Pancreas (tissue), 10 donors: ENCODE measurements around the gene ARHGEF9. TPM values are rescaled to one million over a fixed set of nuclear protein-coding genes. Genes with fewer than 3 reads are reported as not detected.

Experiments used
- ATAC-seq, 4 donors: fragments of 200-7000 bp; cut with Tn5 transposase; one replicate each; pipeline versions ENCODE4 v1.8.0 to v1.9.1; 2020; ENCODE audit warnings: mild to moderate bottlenecking in 4 of 4, moderate library complexity in 4 of 4
- DNase-seq, 6 donors: peaks; one replicate each; pipeline ENCODE4 v3.0.0-alpha.2; 2020
- FAIRE-seq: peaks from 2 replicates; lab custom pipeline; 2012; peaks lifted over from hg19 to GRCh38; lab: Jason Lieb, UNC
- H3K27ac ChIP-seq, 4 donors: fragments of 200-600 bp; sonication (generic); 1 replicate in 3 of 4; 2 replicates in 1 of 4; pipeline versions ENCODE4 v1.5.0 to v1.8.0; 2020
- H3K27me3 ChIP-seq, 4 donors: fragments of 200-600 bp; one replicate each; pipeline ENCODE4 v1.8.0; 2021
- H3K36me3 ChIP-seq, 3 donors: fragments of 200-600 bp; sonication (generic) in 1 of 3; one replicate each; pipeline versions ENCODE4 v1.5.0 to v1.8.0; 2020 to 2021
- H3K4me1 ChIP-seq, 3 donors: fragments of 200-600 bp; one replicate each; pipeline ENCODE4 v1.8.0; 2021
- H3K4me3 ChIP-seq, 4 donors: fragments of 200-600 bp; sonication (generic) in 2 of 4; one replicate each; pipeline versions ENCODE4 v1.5.0 to v1.8.0; 2020 to 2021
- H3K9me3 ChIP-seq, 4 donors: fragments of 200-600 bp; one replicate each; pipeline ENCODE4 v1.8.0; 2021
- WGBS, 2 donors: extraction: QIAGEN DNeasy Blood & Tissue Kit; methylation state at CpG; one replicate each; pipeline ENCODE4 v1.1.7; 2013; 5-methylcytosine and 5-hydroxymethylcytosine counted together
- intact Hi-C, 3 donors: fragments of 100-400 bp; cut with DNase I; formaldehyde crosslinking; loops; one replicate each; pipeline versions ENCODE4 v1.11.1 to v1.14.2; 2022
- polyA plus RNA-seq, 2 donors: library from polyadenylated mRNA; stranded (reverse); fragments of 200-250 nt; gene quantifications; one replicate each; pipeline ENCODE4 v1.2.3, GENCODE V29; 2013
- total RNA-seq, 6 donors: library from RNA; stranded (reverse); fragmentation: NEBNext Ultra II Directional in 4 of 6; extraction: Animal tissue kit (Norgen Biotek cat#: 25700) in 4 of 6; gene quantifications; one replicate each; pipeline versions ENCODE4 v1.2.1 to v1.2.4, GENCODE V29; 2021 to 2023
- TF ChIP-seq, protein P1 (sequence below), 4 donors: fragments of 200-600 bp; sonication (generic) in 3 of 4; IDR thresholded peaks; one replicate each; pipeline versions ENCODE4 v1.5.0 to v1.8.0; 2021; ENCODE audit warnings: antibody characterized with exemption in 4 of 4
- donor health status: healthy with polysubstance abuse.
- donor health status: DM: no; HTN: no; CAD: no; lungs with moderate emphysema.
- donor health status: DM: no; HTN: no; CAD: no.
- donor health status: control.
- donor health status: control.
- donor health status: Bipolar disorder and iron deficiency.
- donor health status: DM: yes; HTN: yes; CAD: no.
- donor health status: DM: no; HTN: no; CAD: no.
- donor health status: DM: no; HTN: no; CAD: no.
- donor health status: DM: yes; HTN: yes; CAD: no.

Gene ARHGEF9
- total and polyA plus RNA-seq, 8 donors, result 5.8 to 18.3 (median 10.0) TPM

GRCh38 chrX:63744850-63745394 is 40.1 kb downstream of the ARHGEF9 start:
- FAIRE-seq (no peak), ATAC-seq (no peak), DNase-seq (peak in 1 of 6 donors; percentile 21)
- H3K36me3 ChIP-seq, result no peaks in the 10 kb centered on the region
- H3K9me3 ChIP-seq, result no peaks in the 10 kb centered on the region
- H3K27me3 ChIP-seq, result peaks cover 0 to 5% (median 0%) of the 10 kb centered on the region in 4 donors
- intact Hi-C loops, result no loop called here
- 61 to 84% methylated on average over 2 of the region's 2 CpGs for WGBS, 2 donors
- no peaks in the 10 kb centered on the region for H3K4me1 ChIP-seq
- no peak overlapping the region for H3K4me3 ChIP-seq
- H3K27ac ChIP-seq, result no peak overlapping the region
- TF ChIP-seq, protein P1, sequence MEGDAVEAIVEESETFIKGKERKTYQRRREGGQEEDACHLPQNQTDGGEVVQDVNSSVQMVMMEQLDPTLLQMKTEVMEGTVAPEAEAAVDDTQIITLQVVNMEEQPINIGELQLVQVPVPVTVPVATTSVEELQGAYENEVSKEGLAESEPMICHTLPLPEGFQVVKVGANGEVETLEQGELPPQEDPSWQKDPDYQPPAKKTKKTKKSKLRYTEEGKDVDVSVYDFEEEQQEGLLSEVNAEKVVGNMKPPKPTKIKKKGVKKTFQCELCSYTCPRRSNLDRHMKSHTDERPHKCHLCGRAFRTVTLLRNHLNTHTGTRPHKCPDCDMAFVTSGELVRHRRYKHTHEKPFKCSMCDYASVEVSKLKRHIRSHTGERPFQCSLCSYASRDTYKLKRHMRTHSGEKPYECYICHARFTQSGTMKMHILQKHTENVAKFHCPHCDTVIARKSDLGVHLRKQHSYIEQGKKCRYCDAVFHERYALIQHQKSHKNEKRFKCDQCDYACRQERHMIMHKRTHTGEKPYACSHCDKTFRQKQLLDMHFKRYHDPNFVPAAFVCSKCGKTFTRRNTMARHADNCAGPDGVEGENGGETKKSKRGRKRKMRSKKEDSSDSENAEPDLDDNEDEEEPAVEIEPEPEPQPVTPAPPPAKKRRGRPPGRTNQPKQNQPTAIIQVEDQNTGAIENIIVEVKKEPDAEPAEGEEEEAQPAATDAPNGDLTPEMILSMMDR (IDR thresholded peaks at IDR 0.05), result no peak

DNA sequence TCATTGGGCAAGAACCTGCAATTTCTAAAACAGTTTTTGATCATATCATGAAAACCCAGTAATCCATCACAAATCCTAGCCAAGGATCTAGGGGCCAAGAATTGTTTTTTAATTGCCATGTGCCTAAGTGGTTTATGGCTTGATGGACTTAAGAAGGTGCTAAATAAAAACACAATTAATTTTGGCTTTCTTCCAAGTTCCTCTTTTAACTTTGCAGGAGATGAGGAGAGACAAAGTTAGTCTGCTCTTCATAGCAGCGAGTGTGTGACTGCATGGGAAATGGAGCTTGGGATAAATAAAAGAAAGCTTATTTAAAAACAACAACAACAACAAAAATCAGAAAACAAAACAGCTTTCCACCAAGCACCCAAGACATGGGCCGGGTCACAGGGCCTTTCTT is 41.4 kb downstream of the ARHGEF9 start:
- Histone ChIP-seq H3K4me1 (no peaks in the 10 kb centered on the region), H3K27me3 (peaks cover 0 to 5% (median 0%) of the 10 kb centered on the region in 4 donors), H3K4me3 (no peak overlapping the region), H3K9me3 (no peaks in the 10 kb centered on the region), H3K36me3 (no peaks in the 10 kb centered on the region), H3K27ac (no peak overlapping the region)
- ATAC-seq (no peak), DNase-seq (no peak), FAIRE-seq (no peak)
- WGBS, 2 donors, result 76 to 85% methylated on average over 2 of the region's 2 CpGs
- TF ChIP-seq, protein P1 (IDR thresholded peaks at IDR 0.05), result no peak
- intact Hi-C loops, result no loop called here

- FAIRE-seq, result no peak
- no peak for ATAC-seq
- no peaks in the 10 kb centered on the region for H3K27me3 ChIP-seq
- no peaks in the 10 kb centered on the region for H3K36me3 ChIP-seq
- no peak overlapping the region for H3K4me3 ChIP-seq
- intact Hi-C loops, result no loop called here
- H3K9me3 ChIP-seq, result no peaks in the 10 kb centered on the region
- H3K4me1 ChIP-seq, result no peaks in the 10 kb centered on the region
- no peak overlapping the region for H3K27ac ChIP-seq
- TF ChIP-seq, protein P1 (IDR thresholded peaks at IDR 0.05), result no peak
- DNase-seq, result no peak
- WGBS, 2 donors, result 47 to 98% methylated on average over 2 of the region's 2 CpGs
Measured at GRCh38 chrX:63740382-63740781, 44.6 kb downstream of the ARHGEF9 start.

DNA sequence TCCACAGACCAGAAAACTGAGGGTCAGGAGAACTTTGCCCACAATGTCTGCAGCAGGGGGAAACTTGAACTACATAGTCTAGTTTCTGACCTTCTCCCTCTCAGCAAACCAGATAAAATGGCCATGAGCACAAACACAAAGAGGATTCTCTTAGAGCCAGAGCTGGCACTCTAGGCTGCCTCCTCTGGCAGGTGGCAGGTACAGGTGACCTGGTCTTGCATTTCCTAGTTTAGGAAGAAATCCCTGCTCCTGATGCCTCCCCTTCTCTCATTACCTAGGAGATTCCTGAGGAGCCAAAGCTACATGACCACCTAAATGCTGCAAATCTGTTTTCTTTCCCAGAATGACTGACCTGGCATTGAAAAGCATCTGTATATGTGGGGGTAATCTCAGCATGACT is 45.1 kb downstream of the ARHGEF9 start:
- H3K4me1 ChIP-seq, result no peaks in the 10 kb centered on the region
- DNase-seq (no peak), ATAC-seq (no peak), FAIRE-seq (no peak)
- TF ChIP-seq, protein P1 (IDR thresholded peaks at IDR 0.05), result no peak
- no peak overlapping the region for H3K27ac ChIP-seq
- no peaks in the 10 kb centered on the region for H3K27me3 ChIP-seq
- H3K36me3 ChIP-seq, result no peaks in the 10 kb centered on the region
- H3K9me3 ChIP-seq, result no peaks in the 10 kb centered on the region
- intact Hi-C loops, result no loop called here
- no peak overlapping the region for H3K4me3 ChIP-seq

DNA sequence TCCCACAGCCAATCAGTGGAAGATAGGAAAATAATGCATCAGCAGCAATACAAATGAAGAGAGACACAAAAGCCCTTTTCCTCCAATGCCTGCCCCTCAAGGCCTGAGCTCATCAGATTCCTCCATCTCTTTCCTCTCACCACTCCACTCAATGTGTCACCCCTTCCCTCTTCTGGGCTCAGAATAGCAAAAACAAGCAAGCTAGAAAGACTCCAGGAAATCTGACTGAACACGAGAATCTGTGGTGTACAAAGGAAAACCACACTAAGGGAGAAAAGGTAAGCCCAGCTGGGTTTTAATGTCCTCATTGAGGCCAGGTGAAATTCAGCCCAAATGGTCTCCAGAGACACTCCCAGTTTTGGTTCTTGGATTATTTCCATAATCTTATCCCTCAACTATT is 46.3 kb downstream of the ARHGEF9 start:
- Histone ChIP-seq H3K4me3 (no peak overlapping the region), H3K9me3 (no peaks in the 10 kb centered on the region), H3K27ac (no peak overlapping the region), H3K27me3 (no peaks in the 10 kb centered on the region), H3K4me1 (no peaks in the 10 kb centered on the region), H3K36me3 (no peaks in the 10 kb centered on the region)
- whole genome bisulfite sequencing, 2 donors, result 55 to 94% methylated on average over 1 of the region's 1 CpG
- DNase-seq (no peak), FAIRE-seq (no peak), ATAC-seq (no peak)
- TF ChIP-seq, protein P1 (IDR thresholded peaks at IDR 0.05), result no peak
- intact Hi-C loops, result no loop called here
